Measurements from ENCODE around the gene ATP5F1D.
"Not testable (repeated sequence)": the region's sequence is repeated elsewhere in the genome, so short reads cannot be mapped to it uniquely, and the experiment has no call there.

Gene ATP5F1D

DNA sequence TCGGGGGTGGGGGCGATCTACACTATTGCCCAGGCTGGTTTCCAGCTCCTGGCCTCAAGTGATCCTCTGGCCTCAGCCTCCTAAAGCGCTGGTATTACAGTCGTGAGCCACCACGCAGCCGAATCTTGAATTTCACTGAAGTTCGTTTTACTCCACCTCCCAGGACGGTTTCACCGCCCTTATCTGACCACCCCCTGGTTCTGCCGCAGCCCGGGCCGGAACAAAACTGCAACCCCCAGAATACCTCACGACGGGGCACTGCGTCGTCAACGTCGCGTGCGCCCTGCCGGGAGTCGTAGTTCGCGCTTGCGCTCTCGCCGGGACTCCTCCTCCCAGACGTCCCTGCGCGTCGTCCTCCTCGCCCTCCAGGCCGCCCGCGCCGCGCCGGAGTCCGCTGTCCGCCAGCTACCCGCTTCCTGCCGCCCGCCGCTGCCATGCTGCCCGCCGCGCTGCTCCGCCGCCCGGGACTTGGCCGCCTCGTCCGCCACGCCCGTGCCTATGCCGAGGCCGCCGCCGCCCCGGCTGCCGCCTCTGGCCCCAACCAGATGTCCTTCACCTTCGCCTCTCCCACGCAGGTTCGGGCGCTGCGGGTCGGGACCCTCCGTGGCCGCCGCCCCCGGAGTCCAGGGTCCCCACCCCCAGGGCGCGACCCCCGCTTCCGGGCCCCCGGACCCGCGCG is at the start of gene ATP5F1D:
Gene ATP5F1D (plus strand): TSS at position 335 of the 679 bp plus-strand sequence. CDS start 100 bp downstream, at position 435.
- DNase-seq, result peak; percentile 92

DNA sequence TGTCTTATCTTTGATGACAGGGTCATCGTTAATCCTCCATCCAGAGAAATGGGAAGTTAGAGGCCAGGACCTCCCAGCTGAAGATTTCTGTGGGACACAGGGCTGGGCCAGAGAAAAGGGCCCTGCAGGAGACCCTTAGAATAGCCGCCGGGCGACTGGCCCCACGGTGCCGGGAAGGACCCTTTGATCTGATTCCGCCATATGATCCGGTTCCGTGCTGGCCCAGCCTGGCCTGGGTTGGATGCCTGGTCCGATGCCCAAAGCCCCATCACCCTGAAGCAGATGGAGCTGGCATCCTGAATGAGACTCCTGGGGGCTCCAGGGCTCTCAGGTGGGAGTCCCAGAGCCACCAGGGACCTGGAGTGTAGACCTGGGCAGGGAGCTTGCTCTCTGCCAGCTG is 42.0 kb upstream of the ATP5F1D start:
- DNase-seq, result no peak

DNA sequence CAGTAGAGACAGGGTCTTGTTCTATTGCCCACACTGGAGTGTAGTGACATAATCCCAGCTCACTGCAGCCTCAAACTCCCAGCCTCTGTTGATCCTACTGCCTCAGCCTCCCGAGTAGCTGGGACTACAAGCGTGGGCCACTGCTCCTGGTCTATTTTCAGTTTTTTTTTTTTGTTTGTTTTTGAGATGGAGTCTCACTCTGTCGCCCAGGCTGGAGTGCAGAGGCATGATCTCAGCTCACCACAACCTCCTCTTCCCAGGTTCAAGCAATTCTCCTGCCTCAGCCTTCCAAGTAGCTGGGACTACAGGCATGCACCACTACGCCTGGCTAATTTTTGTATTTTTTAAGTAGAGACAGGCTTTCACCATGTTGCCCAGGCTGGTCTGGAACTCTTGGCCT is 40.9 kb upstream of the ATP5F1D start:
- DNase-seq, result not testable (repeated sequence)

DNA sequence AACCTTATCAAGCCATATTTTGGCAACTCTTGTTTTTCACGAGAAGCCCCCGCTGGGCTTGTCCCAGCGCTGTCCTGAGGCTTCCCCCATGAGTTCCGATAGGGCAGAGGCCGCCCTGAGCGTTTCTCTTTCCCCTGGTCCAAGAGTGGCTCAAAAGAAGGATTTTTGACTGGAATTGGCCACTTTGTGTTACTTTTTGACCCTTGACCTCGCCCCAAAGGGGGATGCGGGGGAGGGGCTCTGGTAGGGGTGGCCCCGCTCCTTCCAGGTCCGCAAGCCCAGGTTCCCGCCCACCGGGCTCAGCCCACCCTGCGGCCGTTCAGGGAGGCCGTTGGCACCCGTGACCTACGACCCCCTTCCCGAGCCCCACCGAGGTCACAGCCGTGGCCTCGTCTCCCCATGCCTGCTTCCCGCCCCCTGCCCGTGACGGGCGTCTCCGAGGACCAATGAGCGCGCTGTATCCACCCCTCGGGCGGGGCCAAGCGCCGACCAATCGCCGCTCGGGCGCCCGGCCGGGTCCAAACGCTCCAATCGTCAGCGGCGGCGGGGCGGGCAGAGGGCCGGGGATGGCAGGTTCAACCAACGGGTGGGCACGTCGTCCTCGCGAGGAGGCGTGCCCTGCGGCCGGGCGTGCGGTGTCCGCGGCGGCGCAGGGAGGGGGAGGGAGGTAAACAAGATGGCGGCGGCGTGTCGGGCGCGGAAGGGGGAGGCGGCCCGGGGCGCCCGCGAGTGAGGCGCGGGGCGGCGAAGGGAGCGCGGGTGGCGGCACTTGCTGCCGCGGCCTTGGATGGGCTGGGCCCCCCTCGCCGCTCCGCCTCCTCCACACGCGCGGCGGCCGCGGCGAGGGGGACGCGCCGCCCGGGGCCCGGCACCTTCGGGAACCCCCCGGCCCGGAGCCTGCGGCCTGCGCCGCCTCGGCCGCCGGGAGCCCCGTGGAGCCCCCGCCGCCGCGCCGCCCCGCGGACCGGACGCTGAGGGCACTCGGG is 36.1 kb upstream of the ATP5F1D start, which contains the start of gene STK11:
Gene STK11 (plus strand): TSS at position 665 of the 986 bp plus-strand sequence. CDS start 1,136 bp downstream, outside the sequence.
- DNase-seq, result peak; percentile 97

DNA sequence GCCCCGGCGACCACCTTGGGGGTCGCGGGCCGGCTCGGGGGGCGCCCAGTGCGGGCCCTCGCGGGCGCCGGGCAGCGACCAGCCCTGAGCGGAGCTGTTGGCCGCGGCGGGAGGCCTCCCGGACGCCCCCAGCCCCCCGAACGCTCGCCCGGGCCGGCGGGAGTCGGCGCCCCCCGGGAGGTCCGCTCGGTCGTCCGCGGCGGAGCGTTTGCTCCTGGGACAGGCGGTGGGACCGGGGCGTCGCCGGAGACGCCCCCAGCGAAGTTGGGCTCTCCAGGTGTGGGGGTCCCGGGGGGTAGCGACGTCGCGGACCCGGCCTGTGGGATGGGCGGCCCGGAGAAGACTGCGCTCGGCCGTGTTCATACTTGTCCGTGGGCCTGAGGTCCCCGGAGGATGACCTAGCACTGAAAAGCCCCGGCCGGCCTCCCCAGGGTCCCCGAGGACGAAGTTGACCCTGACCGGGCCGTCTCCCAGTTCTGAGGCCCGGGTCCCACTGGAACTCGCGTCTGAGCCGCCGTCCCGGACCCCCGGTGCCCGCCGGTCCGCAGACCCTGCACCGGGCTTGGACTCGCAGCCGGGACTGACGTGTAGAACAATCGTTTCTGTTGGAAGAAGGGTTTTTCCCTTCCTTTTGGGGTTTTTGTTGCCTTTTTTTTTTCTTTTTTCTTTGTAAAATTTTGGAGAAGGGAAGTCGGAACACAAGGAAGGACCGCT is 35.2 kb upstream of the ATP5F1D start:
- no peak for DNase-seq

DNA sequence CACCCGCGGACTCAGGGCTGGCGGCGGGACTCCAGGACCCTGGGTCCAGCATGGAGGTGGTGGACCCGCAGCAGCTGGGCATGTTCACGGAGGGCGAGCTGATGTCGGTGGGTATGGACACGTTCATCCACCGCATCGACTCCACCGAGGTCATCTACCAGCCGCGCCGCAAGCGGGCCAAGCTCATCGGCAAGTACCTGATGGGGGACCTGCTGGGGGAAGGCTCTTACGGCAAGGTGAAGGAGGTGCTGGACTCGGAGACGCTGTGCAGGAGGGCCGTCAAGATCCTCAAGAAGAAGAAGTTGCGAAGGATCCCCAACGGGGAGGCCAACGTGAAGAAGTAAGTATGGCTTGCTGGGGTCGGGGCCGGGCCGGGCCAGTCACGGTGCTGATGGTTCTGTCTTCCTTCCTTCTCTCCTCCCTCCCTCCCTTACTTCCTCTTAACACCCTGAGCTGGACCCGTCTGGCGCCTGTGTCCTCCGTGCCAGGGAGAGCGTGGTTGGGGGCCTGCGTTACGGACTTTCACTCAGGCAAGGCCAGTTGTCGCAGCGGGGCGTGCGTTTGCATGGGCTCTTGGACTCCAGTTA is 34.6 kb upstream of the ATP5F1D start:
- no peak for DNase-seq

DNA sequence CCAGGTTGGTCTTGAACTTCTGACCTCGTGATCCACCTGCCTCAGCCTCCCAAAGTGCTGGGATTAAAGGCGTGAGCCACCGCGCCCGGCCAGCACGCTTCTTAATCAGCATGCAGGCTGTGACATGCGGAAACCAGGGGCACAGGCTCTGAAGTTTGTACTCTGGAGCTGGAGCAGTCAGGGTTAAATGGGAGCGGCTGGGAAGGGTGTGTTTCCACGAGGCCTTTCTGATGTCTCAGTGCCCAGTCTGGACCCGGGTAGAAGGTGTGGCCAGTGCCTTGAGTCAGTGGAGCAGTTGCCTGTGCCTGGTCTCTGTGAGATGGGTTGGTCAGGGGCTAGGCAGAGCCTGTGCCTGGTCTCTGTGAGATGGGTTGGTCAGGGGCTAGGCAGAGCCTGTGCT is 32.7 kb upstream of the ATP5F1D start:
- DNase-seq, result not testable (repeated sequence)

DNA sequence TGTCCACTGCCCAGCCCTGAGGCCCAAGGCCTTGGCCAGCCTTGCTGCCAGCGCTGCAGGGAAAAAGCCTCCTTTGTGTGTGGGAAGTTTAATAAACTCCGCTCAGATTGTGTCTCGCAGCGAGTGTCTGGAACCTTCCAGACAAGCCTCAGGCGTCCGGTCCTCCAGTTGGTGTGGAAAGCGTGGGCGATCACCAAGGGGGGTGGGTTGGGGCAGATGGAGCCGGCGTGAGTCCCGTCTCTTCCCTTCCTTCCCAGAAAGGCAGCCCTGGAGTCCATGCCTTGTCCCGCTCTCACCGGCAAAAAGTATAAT is 31.4 kb upstream of the ATP5F1D start:
- no peak for DNase-seq

DNA sequence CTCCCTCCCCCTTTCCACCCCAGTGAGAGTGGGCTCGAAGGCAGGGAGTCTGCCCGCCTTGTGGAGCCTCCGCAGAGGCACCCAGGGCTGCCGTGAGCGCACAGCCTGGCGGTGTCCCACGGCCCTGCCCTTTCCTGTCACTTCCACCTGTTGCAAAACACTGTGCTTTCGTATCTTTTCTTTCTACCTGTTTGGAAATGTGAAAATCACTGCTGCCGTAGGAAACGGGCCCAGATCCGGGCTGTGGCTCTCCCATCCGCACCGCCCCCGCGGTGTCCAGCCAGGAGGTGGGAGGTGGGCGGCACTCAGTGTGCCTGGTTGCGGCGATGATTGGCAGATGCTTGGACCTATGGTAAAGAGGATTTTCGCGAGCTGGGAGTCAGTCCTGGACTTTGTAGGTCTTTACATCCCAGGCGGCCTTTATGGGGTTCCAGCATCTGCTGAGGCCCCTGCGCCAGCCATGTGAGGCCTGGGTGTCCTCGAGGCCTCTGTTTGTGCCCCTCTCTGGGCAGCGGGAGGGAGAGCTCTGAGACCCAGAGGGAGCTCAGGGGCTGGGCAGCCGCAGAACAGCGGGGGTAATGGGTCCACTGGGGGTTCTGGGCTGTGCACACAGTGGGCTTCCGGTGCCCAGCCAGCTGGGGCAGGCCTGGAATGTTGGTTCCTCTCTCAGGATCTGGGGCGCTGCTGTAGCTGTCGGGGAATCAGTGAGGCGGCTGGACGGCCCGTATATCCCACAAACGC is 29.9 kb upstream of the ATP5F1D start:
- DNase-seq, result no peak

DNA sequence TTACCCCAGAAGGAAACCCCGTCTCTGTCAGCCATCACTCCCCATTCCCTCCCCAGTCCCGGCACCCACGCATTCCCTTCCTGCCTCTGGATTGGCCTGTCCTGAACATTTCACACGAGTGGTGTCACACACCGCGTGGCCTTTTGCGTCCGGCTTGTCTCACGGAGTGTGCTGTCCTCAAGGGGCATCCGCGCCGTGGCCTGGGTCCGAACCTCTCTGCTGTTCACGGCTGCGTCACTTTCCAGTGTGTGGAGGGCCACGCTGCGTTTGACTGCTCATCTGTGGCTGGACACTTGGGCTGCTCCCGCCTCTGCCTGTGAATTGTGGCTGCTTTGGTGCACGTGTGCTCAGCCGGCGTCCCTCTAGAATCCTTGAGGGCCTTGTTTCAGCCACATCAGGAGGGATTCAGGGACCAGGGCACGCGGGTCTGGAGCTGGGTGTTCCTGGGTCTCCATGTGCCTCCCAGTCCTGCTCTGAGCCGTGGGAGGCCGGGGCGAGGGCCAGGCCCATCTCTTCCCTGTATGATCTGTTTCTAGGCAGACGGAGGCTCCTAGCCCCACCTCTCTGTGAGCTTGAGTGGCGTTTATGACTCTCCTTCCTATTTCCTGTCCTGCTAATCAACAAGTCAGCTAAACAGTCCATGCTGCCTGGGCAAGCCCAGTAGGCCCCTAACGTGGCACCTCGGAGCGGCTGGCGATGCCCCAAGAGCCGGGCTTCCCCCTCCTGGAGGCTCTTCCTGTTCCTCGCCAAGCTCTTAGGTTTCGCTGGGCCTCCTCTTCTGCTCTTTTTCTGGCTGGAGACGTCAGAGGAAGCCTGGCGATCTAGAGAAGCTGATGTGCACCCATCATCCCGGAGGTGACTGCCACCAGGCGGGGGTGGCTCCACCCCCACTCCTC is 27.9 kb upstream of the ATP5F1D start:
- DNase-seq, result no peak

DNA sequence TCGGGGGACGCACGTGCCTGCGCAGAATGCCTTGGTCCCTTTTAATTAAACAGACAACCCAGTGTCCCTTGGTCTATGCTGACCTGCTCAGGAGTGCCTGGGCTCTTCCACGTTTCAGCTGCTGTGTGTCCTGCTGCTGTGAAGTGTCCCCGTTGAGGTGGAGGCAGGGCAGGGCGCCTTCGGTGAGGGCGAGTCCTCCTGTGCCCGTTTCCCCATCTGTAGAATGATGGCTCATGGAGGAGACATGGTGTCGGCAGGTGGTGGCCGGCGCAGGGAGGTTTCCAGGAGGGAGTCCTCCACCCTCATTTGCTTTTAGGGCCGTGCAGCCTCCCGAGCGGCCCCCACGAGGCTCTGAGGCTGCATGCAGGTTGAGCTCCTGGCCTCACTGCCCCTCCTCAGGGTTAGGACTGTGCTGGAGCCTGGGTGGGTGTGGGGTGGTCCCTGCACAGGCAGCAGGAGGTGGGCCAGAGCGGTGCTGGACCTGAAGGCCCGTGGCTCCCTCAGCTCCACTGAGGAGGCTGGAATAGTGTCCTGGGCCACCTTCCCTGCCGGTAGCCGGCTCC is 27.2 kb upstream of the ATP5F1D start:
- DNase-seq, result no peak

DNA sequence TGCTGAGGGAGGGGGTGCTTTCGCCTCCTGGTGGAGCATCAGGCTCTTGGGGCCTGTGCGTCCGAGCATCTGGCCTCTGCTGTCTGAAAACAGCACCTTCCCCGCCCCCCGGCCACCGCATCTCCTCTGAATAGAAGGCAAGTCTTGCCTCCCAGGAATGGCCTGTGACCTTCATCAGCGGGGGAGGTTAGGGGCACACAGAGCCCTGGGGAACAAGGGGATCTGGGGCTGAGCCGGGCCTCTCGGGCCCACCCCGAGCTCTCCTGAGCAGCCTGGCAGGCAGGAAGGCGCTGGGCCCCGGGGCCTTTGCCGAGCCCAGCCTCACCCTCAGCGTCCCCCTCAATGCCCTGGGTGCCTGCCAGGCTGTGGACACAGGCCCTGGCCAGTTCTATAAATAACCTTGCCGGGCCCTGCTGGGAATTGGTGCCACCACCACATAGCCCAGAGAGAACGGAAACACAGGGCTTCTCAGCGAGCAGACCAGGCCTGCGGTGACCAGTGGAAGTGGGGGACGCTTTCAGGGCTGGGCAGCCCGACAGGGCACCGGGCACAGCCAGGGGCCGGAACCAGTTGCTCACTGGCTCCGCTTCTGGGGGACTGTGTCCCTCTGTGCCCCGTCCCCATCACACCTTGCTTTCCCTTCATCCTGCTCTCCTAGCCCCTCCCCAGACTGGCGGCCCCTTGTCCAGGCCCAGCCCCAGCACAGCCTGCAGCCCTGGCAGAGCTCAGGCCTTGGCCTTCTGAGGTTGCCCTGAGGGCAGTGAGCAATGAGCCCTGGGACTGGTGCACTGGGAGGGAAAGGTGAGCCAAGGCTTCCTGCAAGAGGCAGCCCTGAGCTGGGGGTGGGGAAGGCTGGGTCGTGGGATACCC is 26.5 kb upstream of the ATP5F1D start:
- no peak for DNase-seq

DNA sequence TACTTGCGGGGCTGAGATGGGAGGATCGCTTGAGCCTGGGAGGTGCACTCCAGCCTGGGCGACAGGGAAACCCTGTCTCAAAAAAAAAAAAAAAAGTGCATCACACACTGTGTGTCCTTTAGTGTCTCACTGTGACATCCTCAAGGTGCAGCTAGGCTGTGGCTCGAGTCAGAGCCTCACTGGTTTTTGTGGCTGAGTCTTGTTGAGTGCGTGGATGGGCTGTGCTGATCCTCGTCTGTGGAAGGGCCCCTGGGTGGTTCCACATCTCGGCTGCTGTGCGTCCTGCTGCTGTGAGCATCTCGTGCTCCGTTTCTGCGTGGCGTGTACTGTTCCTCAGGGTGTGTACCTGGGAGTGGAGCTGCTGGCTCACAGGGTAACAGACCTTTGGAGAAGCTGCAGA is 24.8 kb upstream of the ATP5F1D start:
- DNase-seq, result no peak

DNA sequence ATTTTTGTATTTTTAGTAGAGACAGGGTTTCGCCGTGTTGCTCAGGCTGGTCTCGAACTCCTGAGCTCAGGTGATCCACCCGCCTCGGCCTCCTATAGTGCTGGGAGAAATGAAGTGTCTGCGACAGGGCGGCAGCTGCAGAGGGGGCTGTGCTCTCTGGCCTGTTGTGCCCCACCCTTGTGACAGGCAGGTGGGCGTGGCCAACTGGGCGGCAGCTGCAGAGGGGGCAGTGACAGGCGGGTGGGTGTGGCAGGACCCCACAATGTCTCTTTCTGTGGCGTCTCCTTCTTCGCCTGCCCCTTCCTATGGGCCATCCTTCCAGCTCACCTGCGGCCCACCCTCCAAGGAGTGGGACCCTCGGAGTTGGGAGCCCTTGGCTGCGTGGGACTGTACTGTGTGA is 24.2 kb upstream of the ATP5F1D start:
- DNase-seq, result no peak

DNA sequence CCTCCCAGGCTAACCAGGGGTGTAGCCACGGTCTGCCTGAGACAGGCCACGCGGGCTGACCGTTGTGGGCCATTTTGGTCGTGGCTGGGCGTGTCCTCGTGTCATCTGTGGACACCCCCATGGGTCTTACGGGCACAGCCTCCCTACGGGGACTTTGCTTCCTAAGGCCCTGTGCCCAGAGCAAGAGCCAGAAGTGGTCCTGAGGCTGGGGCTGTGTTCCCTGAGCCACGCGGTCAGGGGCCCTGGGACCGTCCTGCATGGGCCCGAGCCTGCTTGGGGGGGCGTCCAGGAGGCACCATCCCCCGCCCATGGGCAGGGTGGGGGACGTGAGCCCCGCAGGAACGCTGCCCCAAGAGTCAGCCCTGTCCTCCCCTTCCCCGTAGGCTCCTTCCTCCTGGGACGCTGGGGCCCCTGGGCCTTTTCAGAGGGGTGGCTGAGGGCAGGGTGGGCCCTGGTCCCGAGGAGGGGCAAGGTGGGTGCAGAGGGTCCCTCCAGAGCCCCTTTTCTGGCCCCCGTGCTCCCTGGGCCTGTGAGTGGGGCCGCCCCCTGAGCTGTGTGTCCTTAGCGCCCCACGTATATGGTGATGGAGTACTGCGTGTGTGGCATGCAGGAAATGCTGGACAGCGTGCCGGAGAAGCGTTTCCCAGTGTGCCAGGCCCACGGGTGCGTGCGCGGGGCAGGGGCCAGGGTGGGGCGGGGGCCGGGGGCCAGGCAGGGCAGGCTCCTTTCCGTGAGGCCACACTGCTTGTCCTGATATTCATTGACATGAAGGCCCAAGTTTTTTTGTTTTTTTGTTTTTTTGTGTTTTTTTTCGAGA is 22.6 kb upstream of the ATP5F1D start:
- DNase-seq, result no peak

DNA sequence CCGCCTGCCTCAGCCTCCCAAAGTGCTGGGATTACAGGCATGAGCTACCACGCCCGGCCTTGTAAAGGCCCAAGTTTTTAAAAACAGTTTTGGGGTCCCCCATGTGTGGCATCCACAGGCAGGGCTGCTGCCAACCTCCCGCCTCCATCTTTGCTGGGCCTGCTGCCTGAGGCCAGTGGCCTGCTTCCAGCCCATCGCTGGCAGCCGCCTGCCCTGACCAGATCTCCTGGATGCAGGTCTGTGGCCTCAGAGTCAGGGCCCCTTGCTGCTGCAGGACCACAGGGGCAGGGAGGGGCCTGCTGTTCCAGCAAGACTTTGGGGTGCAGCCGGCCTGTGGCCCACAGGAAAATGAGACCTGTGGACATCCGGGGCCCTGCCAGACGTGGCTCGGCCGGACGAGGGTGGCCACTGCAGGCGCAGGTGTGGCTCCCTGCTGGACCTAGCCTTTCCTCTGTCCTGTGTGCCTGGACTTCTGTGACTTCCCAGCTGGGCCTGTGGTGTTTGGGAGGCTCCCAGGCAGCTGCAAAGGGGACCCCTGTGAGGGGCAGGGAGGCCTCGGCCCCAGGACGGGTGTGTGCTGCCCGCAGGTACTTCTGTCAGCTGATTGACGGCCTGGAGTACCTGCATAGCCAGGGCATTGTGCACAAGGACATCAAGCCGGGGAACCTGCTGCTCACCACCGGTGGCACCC is 21.6 kb upstream of the ATP5F1D start:
- no peak for DNase-seq

DNA sequence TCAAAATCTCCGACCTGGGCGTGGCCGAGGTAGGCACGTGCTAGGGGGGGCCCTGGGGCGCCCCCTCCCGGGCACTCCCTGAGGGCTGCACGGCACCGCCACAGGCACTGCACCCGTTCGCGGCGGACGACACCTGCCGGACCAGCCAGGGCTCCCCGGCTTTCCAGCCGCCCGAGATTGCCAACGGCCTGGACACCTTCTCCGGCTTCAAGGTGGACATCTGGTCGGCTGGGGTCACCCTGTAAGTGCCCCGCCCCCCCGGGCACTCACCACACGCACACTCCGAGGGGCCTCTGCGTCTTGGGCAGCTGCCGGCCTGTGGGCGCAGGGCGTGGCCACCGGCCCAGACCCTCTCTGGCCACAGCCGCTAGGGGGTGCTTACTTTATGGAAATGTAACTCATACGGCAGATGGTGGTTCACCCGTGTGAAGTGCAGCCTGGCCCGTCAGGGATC is 21.0 kb upstream of the ATP5F1D start:
- DNase-seq, result no peak
